K562 (cell line): ENCODE data around the gene PCDHGB7. TPM values are rescaled to one million over a fixed set of nuclear protein-coding genes. Genes with fewer than 3 reads are reported as not detected.
A peak's percentile ranks its signal among the peaks of the same experiment; 100 is the strongest.

Source experiments
- BRD9 ChIP-seq: fragments of 450-650 bp; IDR thresholded peaks from 2 replicates; pipeline ENCODE4 v1.6.1; 2018; ENCODE audit warnings: low read depth; ENCODE audit not compliant: partially characterized antibody
- RAD21 ChIP-seq, 2 experiments: fragments of 250-450 bp in 1 of 2; fragments of 450-650 bp in 1 of 2; sonication (Bioruptor Pico) in 1 of 2; formaldehyde crosslinking in 1 of 2; IDR thresholded peaks in 1 of 2; conservative IDR thresholded peaks in 1 of 2; 2 replicates each; pipeline versions ENCODE4 v1.4.0 to v1.8.0; 2020 to 2022; ENCODE audit warnings: mild to moderate bottlenecking in 2 of 2, moderate library complexity in 1 of 2
- RCOR1 ChIP-seq, 2 experiments: IDR thresholded peaks; 2 replicates each; pipeline ENCODE4 v1.6.1; 2012; ENCODE audit warnings: low read depth in 2 of 2, low read length in 2 of 2, borderline replicate concordance in 1 of 2, improper control_type of control experiment in 1 of 2
- SRF ChIP-seq, 2 experiments: fragments of 250-450, 450-650 bp in 1 of 2; sonication (Bioruptor Pico) in 1 of 2; sonication (generic) in 1 of 2; formaldehyde crosslinking; IDR thresholded peaks; 2 replicates each; pipeline versions ENCODE4 v1.5.0 to v1.5.1; 2020 to 2022; ENCODE audit warnings: mild to moderate bottlenecking in 1 of 2, missing genetic modification reagents in 1 of 2
- ZNF146 ChIP-seq: IDR thresholded peaks from one replicate; pipeline ENCODE4 v1.6.1; 2018; ENCODE audit warnings: missing compliant biosample characterization; ENCODE audit not compliant: unreplicated experiment
- polyA plus RNA-seq, 8 experiments: library from polyadenylated mRNA; depleted of rRNA in 4 of 8; stranded (reverse) in 5 of 8; unstranded in 3 of 8; fragments of >200 nt; fragmentation: Nextera tagmentation in 2 of 8; fragmentation: Illumina TruSeq in 1 of 8; extraction: Ambion mirVana in 2 of 8; extraction: Trizol in 1 of 8; gene quantifications; 2 replicates each; pipeline versions ENCODE4 v1.2.1 to v1.2.3, GENCODE V29; 2011 to 2014; ENCODE audit warnings: inconsistent platforms in 1 of 8, missing spikeins in 1 of 8
- total RNA-seq, 7 experiments: library from RNA; depleted of rRNA in 6 of 7; stranded (reverse); fragments of >200 nt in 6 of 7; fragmentation: Illumina TruSeq in 2 of 7; extraction: Trizol in 2 of 7; gene quantifications; 2 replicates each; pipeline versions ENCODE4 v1.2.1 to v1.2.3, GENCODE V29; 2011 to 2021; ENCODE audit warnings: low replicate concordance in 1 of 7
- TF ChIP-seq, protein P1 (sequence below): sonication (generic); formaldehyde crosslinking; IDR thresholded peaks from 2 replicates; pipeline ENCODE4 v1.8.0; 2022; ENCODE audit warnings: mild to moderate bottlenecking, low read depth, missing genetic modification reagents

PCDHGB7 gene
- total and polyA plus RNA-seq, 9 of the 15 experiments (the other 6 are each of a cell fraction or from before 2014, with no cell fraction given), result 0.09 TPM; not detected in 8

DNA sequence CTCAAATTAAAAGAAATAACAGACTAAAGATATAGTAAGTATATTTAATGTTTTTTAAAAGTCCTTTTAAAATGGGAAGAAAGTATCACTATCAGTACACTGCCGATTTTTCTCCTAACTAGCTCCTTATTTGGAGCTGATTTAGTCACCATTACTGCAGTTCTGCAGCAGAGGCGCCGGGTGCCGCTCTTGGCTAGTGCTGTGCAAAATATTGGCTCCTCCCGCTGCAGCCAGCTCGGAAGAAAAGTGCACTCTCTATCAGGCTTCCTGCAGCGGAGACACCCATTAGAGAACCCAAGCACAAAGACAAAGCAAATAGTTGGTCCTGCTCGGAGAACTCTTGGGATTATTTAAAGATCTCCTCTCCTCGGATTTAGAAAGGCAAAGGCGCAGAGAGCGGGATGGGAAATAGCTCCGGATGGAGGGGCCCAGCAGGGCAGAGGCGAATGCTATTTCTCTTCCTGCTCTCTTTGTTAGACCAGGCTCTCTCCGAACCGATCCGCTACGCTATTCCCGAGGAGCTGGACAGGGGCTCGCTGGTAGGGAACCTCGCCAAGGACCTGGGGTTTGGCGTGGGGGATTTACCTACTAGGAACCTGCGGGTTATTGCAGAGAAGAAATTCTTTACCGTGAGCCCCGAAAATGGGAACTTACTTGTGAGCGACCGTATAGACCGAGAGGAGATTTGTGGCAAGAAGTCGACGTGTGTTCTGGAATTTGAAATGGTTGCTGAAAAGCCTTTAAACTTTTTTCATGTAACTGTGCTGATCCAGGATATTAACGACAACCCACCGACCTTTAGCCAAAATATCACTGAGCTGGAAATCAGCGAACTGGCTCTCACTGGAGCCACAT lies 47.3 kb upstream of the PCDHGB7 start, which contains the start of gene PCDHGB3 (continued):
- TF ChIP-seq, protein P1, sequence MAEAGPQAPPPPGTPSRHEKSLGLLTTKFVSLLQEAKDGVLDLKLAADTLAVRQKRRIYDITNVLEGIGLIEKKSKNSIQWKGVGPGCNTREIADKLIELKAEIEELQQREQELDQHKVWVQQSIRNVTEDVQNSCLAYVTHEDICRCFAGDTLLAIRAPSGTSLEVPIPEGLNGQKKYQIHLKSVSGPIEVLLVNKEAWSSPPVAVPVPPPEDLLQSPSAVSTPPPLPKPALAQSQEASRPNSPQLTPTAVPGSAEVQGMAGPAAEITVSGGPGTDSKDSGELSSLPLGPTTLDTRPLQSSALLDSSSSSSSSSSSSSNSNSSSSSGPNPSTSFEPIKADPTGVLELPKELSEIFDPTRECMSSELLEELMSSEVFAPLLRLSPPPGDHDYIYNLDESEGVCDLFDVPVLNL, result no peak
- TF ChIP-seq SRF (CRISPR knock-in tag; IDR thresholded peaks at IDR 0.05) (peak in 1 of 2 experiments; percentile 72; a peak in 1 of 4 replicates), ZNF146 (CRISPR knock-in tag) (no peak), BRD9 (no peak), RAD21 (CRISPR knock-in tag; conservative IDR thresholded peaks at IDR 0.05 in 1 of 2, IDR thresholded peaks at IDR 0.05 in 1 of 2) (peak; percentile 48 to 55), RCOR1 (IDR thresholded peaks at IDR 0.05; ENCODE audit: borderline replicate concordance in 1 of 2, low read depth in 2 of 2, low read length in 2 of 2) (no peak)
- TF ChIP-seq, all 486 proteins: peak for 6
